Measurements from ENCODE around the gene SDC3. TPM values are rescaled to one million over a fixed set of nuclear protein-coding genes. Genes with fewer than 3 reads are reported as not detected.

SDC3 gene
- total and polyA plus RNA-seq, 4 donors, result 3.3 to 27.5 (median 16.6) TPM

GRCh38 chr1:30874176-30874575 lies 34.4 kb downstream of the SDC3 start:
- Histone ChIP-seq H3K4me3 (ENCODE audit: low read depth in 1 of 3, low read length in 3 of 3) (no peak overlapping the region), H3K9me3 (ENCODE audit: control insufficient read depth in 4 of 4, low read length in 3 of 4) (peaks cover 0 to 3% (median 0%) of the 10 kb centered on the region in 4 donors), H3K27ac (ENCODE audit: low read depth in 1 of 2, low read length in 2 of 2) (no peak overlapping the region), H3K4me1 (ENCODE audit: control insufficient read depth in 4 of 4, insufficient read depth in 4 of 4, low read length in 3 of 4) (peaks cover 0 to 9% (median 0%) of the 10 kb centered on the region in 4 donors), H3K9ac (ENCODE audit: low read depth in 1 of 2, low read length in 2 of 2) (no peak overlapping the region), H3K36me3 (ENCODE audit: control insufficient read depth in 4 of 4, insufficient read depth in 3 of 4, low read depth in 1 of 4, low read length in 3 of 4) (no peaks in the 10 kb centered on the region), H3K27me3 (ENCODE audit: control insufficient read depth in 4 of 4, insufficient read depth in 4 of 4, low read length in 3 of 4) (no peaks in the 10 kb centered on the region)
- WGBS, result 97% methylated on average over 11 of the region's 11 CpGs
- DNase-seq (ENCODE audit: low spot score), result no peak
- TF ChIP-seq EGR1 (IDR thresholded peaks at IDR 0.05; ENCODE audit: low read depth in 2 of 2), result no peak
- no peak for TF ChIP-seq YY1 (IDR thresholded peaks at IDR 0.05)
- TF ChIP-seq, protein P1, sequence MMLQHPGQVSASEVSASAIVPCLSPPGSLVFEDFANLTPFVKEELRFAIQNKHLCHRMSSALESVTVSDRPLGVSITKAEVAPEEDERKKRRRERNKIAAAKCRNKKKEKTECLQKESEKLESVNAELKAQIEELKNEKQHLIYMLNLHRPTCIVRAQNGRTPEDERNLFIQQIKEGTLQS (IDR thresholded peaks at IDR 0.05), result no peak
- TF ChIP-seq HNF4G (IDR thresholded peaks at IDR 0.05), result no peak
- no peak for TF ChIP-seq ZBTB33 (IDR thresholded peaks at IDR 0.05)
- TF ChIP-seq MAX (IDR thresholded peaks at IDR 0.05), result no peak
- no peak for TF ChIP-seq RXRA (IDR thresholded peaks at IDR 0.05)
- TF ChIP-seq GABPA (IDR thresholded peaks at IDR 0.05 in 1 of 2, conservative IDR thresholded peaks at IDR 0.05 in 1 of 2), result no peak
- TF ChIP-seq, protein P2, sequence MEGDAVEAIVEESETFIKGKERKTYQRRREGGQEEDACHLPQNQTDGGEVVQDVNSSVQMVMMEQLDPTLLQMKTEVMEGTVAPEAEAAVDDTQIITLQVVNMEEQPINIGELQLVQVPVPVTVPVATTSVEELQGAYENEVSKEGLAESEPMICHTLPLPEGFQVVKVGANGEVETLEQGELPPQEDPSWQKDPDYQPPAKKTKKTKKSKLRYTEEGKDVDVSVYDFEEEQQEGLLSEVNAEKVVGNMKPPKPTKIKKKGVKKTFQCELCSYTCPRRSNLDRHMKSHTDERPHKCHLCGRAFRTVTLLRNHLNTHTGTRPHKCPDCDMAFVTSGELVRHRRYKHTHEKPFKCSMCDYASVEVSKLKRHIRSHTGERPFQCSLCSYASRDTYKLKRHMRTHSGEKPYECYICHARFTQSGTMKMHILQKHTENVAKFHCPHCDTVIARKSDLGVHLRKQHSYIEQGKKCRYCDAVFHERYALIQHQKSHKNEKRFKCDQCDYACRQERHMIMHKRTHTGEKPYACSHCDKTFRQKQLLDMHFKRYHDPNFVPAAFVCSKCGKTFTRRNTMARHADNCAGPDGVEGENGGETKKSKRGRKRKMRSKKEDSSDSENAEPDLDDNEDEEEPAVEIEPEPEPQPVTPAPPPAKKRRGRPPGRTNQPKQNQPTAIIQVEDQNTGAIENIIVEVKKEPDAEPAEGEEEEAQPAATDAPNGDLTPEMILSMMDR (IDR thresholded peaks at IDR 0.05; ENCODE audit: low read depth, low read length, missing input control), result no peak
- no peak for TF ChIP-seq REST (IDR thresholded peaks at IDR 0.05)
- TF ChIP-seq TAF1 (conservative IDR thresholded peaks at IDR 0.05), result no peak
- no peak for TF ChIP-seq FOXA2 (IDR thresholded peaks at IDR 0.05)
- TF ChIP-seq RAD21 (IDR thresholded peaks at IDR 0.05), result no peak
- no peak for TF ChIP-seq JUND (IDR thresholded peaks at IDR 0.05)
- no peak for TF ChIP-seq FOXA1 (IDR thresholded peaks at IDR 0.05)
- TF ChIP-seq HNF4A (conservative IDR thresholded peaks at IDR 0.05), result no peak

DNA sequence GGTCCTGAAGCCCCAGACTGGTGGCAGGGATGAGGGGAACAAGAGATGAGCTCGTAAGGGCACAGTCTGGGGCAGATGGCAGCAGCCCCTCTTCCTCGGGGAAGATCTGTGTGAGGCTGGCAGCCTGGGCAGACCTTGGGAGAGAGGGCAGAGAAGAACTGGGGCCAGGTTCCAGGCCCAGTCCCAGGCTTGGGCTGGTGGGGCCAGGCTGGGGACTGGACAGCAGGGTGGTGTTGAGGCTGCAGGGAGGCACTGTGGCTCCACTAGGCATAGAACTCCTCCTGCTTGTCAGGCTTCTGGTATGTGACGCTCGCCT lies 35.7 kb downstream of the SDC3 start:
- Histone ChIP-seq H3K9ac (ENCODE audit: low read depth in 1 of 2, low read length in 2 of 2) (no peak overlapping the region), H3K27me3 (ENCODE audit: control insufficient read depth in 4 of 4, insufficient read depth in 4 of 4, low read length in 3 of 4) (no peaks in the 10 kb centered on the region), H3K27ac (ENCODE audit: low read depth in 1 of 2, low read length in 2 of 2) (no peak overlapping the region), H3K9me3 (ENCODE audit: control insufficient read depth in 4 of 4, low read length in 3 of 4) (peaks cover 0 to 3% (median 0%) of the 10 kb centered on the region in 4 donors), H3K4me3 (ENCODE audit: low read depth in 1 of 3, low read length in 3 of 3) (no peak overlapping the region), H3K36me3 (ENCODE audit: control insufficient read depth in 4 of 4, insufficient read depth in 3 of 4, low read depth in 1 of 4, low read length in 3 of 4) (no peaks in the 10 kb centered on the region), H3K4me1 (ENCODE audit: control insufficient read depth in 4 of 4, insufficient read depth in 4 of 4, low read length in 3 of 4) (peaks cover 0 to under 1% (median 0%) of the 10 kb centered on the region in 4 donors)
- WGBS, result 97% methylated on average over 4 of the region's 4 CpGs
- no peak for DNase-seq (ENCODE audit: low spot score)
- TF ChIP-seq FOXA1 (IDR thresholded peaks at IDR 0.05) (no peak), ZBTB33 (IDR thresholded peaks at IDR 0.05) (no peak), SP1 (IDR thresholded peaks at IDR 0.05) (no peak), MAX (IDR thresholded peaks at IDR 0.05) (no peak), HNF4A (conservative IDR thresholded peaks at IDR 0.05) (no peak), RAD21 (IDR thresholded peaks at IDR 0.05) (no peak), EGR1 (IDR thresholded peaks at IDR 0.05; ENCODE audit: low read depth in 2 of 2) (no peak), NR2F2 (IDR thresholded peaks at IDR 0.05) (no peak), FOXA2 (IDR thresholded peaks at IDR 0.05) (no peak), HNF4G (IDR thresholded peaks at IDR 0.05) (no peak), REST (IDR thresholded peaks at IDR 0.05) (no peak)

All from liver (tissue), 9 donors.